Loucy (cell line): Measurements from ENCODE around the gene SYNE2.

Experiments used
- CTCF ChIP-seq: fragments of 200-600 bp; sonication (generic); conservative IDR thresholded peaks from 2 replicates; pipeline ENCODE4 v1.5.1; 2014; ENCODE audit warnings: mild to moderate bottlenecking, antibody characterized with exemption, low read length
- EZH2phosphoT487 ChIP-seq: fragments of 200-600 bp; IDR thresholded peaks from 2 replicates; pipeline ENCODE4 v1.6.1; 2018; ENCODE audit warnings: antibody characterized with exemption, mild to moderate bottlenecking, moderate library complexity, borderline replicate concordance

- TF ChIP-seq CTCF (no peak), EZH2phosphoT487 (no peak)
Measured at GRCh38 chr14:64064447-64064846, 211.6 kb downstream of the SYNE2 start.
